ENCODE results near the gene ADSL. TPM values are rescaled to one million over a fixed set of nuclear protein-coding genes. Genes with fewer than 3 reads are reported as not detected.

Gene ADSL
- total RNA-seq, 2 donors from 2014 or later = 63.9 to 64.5 TPM

- peaks cover 8 to 51% of the 10 kb centered on the region in 2 donors for H3K36me3 ChIP-seq
- H3K4me3 ChIP-seq = no peak overlapping the region
- WGBS = 94% methylated on average over 24 of the region's 28 CpGs
- H3K4me1 ChIP-seq (replicated peaks) = no peaks in the 10 kb centered on the region
- DNase-seq (ENCODE audit: low spot score) = no peak
- TF ChIP-seq, protein P1, sequence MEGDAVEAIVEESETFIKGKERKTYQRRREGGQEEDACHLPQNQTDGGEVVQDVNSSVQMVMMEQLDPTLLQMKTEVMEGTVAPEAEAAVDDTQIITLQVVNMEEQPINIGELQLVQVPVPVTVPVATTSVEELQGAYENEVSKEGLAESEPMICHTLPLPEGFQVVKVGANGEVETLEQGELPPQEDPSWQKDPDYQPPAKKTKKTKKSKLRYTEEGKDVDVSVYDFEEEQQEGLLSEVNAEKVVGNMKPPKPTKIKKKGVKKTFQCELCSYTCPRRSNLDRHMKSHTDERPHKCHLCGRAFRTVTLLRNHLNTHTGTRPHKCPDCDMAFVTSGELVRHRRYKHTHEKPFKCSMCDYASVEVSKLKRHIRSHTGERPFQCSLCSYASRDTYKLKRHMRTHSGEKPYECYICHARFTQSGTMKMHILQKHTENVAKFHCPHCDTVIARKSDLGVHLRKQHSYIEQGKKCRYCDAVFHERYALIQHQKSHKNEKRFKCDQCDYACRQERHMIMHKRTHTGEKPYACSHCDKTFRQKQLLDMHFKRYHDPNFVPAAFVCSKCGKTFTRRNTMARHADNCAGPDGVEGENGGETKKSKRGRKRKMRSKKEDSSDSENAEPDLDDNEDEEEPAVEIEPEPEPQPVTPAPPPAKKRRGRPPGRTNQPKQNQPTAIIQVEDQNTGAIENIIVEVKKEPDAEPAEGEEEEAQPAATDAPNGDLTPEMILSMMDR (IDR thresholded peaks at IDR 0.05) = no peak
- TF ChIP-seq POLR2AphosphoS5 (IDR thresholded peaks at IDR 0.05) (no peak), POLR2A (IDR thresholded peaks at IDR 0.05) (no peak)
- H3K9me3 ChIP-seq = no peaks in the 10 kb centered on the region
- H3K27ac ChIP-seq = no peak overlapping the region
- intact Hi-C loops (cut with DNase I) = no loop called here
- no peaks in the 10 kb centered on the region for H3K27me3 ChIP-seq (replicated peaks; ENCODE audit: insufficient read depth)
Measured at GRCh38 chr22:40405178-40406062, 59.1 kb downstream of the ADSL start.

DNA sequence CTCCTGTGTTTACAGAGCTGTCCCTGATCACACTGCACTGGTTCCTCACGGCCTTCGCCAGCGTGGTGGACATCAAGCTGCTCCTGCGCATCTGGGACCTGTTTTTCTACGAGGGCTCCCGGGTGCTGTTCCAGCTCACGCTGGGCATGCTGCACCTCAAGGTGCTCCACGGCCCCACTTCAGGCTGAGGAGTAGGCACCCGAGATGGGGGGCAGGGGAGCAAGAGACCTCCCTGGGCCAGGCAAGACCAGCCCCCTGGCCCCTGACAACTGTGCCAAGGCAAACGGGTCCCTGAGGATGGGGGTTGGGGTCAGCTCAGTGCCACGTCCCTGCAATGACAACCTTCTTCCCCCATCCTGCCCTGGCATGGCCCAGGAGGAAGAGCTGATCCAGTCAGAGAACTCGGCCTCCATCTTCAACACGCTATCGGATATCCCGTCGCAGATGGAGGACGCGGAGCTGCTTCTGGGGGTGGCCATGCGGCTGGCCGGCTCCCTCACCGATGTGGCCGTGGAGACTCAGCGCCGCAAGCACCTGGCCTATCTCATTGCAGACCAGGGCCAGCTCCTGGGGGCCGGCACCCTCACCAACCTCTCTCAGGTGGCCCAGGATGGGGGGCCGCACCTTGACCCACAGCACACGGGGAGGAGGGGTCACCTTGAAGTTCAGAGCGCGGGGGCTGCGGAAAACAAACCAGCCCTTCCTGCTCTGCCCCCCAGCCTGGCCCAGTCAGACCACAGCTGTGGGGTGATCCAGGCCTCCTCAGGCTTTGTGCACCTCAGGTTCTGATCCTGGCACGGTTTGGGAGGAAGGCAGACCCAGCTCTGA, 60.0 kb downstream of the ADSL start:
- H3K27ac ChIP-seq = no peak overlapping the region
- H3K4me1 ChIP-seq (replicated peaks) = no peaks in the 10 kb centered on the region
- H3K27me3 ChIP-seq (replicated peaks; ENCODE audit: insufficient read depth) = no peaks in the 10 kb centered on the region
- no peak overlapping the region for H3K4me3 ChIP-seq
- intact Hi-C loops (cut with DNase I) = no loop called here
- no peaks in the 10 kb centered on the region for H3K9me3 ChIP-seq
- WGBS = 92% methylated on average over 31 of the region's 31 CpGs
- DNase-seq (ENCODE audit: low spot score) = no peak
- TF ChIP-seq POLR2AphosphoS5 (IDR thresholded peaks at IDR 0.05) = no peak
- peaks cover 8 to 60% of the 10 kb centered on the region in 2 donors for H3K36me3 ChIP-seq

DNA sequence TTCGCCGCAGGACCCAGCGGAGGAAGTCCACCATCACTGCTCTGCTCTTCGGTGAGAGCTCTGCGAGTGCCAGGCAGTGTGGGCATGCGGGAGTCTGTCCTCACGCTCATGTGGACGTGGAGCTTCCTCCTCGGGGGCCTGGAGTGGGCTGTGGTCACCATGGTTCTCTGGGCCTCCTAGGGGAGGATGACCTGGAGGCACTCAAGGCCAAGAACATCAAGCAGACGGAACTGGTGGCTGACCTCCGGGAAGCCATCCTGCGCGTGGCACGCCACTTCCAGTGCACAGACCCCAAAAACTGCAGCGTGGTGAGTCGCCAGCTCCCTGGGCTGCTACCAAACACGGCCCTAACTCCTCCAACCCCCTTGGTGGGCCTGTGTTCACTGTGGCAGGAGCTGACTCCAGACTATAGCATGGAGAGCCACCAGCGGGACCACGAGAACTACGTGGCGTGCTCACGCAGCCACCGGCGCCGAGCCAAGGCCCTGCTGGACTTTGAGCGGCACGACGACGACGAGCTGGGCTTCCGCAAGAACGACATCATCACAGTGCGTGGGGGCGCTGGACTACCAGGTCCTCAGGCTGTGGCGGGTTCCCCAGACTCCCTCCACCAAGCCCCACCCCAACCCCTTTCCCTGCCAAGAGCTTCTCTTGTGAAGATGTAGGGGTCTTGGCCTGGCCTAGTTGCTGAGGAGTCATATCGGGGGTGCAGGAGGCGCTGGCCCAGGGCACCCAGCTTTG, 60.9 kb downstream of the ADSL start:
- DNase-seq (ENCODE audit: low spot score) = no peak
- H3K36me3 ChIP-seq = peaks cover 8 to 63% of the 10 kb centered on the region in 2 donors
- intact Hi-C loops (cut with DNase I) = no loop called here

DNA sequence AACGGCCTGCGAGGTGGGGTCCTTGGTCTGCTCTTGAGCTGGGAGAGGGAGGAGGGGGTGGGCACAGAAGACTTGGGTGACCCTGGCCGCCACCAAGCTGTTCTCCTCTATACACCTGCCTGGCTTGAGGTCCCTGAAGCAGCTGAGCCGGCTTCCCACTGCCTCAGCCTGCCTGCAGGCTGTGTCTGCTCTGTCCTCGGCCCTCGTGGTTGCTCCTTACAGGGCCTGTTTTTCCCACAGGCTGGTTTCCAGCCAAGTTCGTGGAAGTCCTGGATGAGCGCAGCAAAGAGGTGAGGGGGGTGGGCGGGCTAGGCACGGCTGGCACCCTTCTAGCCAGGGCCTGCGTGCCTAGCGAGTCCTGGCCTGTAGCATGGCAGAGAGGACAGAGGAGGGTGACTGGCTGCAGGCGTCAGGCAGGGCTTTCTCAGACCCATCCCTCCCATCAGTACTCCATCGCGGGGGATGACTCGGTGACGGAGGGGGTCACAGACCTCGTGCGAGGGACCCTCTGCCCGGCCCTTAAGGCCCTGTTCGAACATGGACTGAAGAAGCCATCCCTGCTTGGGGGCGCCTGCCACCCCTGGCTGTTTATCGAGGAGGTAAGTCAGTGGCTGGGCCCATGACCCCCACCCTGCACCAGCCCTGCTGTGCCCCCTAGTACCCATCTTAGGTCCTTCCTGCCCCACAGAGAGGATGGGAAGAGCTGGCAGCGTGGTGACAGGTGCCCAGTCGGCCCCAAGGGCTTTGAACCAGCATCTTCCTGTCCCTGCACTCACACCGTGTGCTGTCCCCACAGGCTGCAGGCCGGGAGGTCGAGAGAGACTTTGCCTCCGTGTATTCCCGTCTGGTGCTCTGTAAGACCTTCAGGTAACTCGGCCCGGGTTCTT, 61.8 kb downstream of the ADSL start:
- TF ChIP-seq, protein P1 (IDR thresholded peaks at IDR 0.05) = no peak
- TF ChIP-seq POLR2A (IDR thresholded peaks at IDR 0.05) (no peak), POLR2AphosphoS5 (IDR thresholded peaks at IDR 0.05) (no peak)
- no peak for DNase-seq (ENCODE audit: low spot score)
- no peak overlapping the region for H3K4me3 ChIP-seq
- peaks cover 8 to 63% of the 10 kb centered on the region in 2 donors for H3K36me3 ChIP-seq
- H3K4me1 ChIP-seq (replicated peaks) = no peaks in the 10 kb centered on the region
- intact Hi-C loops (cut with DNase I) = no loop called here
- no peak overlapping the region for H3K27ac ChIP-seq
- no peaks in the 10 kb centered on the region for H3K27me3 ChIP-seq (replicated peaks; ENCODE audit: insufficient read depth)
- no peaks in the 10 kb centered on the region for H3K9me3 ChIP-seq
- WGBS = 72% methylated on average over 30 of the region's 32 CpGs

More for the DNA sequence above, 60.9 kb downstream of the ADSL start:
- Histone ChIP-seq H3K4me3 (no peak overlapping the region), H3K27ac (no peak overlapping the region), H3K4me1 (replicated peaks) (no peaks in the 10 kb centered on the region), H3K9me3 (no peaks in the 10 kb centered on the region), H3K27me3 (replicated peaks; ENCODE audit: insufficient read depth) (no peaks in the 10 kb centered on the region)
- 93% methylated on average over 36 of the region's 37 CpGs for WGBS
- no peak for TF ChIP-seq POLR2AphosphoS5 (IDR thresholded peaks at IDR 0.05)
- TF ChIP-seq POLR2A (IDR thresholded peaks at IDR 0.05) = no peak
- TF ChIP-seq, protein P1 (IDR thresholded peaks at IDR 0.05) = no peak
